Medulla oblongata (tissue), 1 donor: ENCODE data around the gene ZNF346.

ENCODE experiments used
- DNase-seq: peaks from one replicate; pipeline ENCODE4 v3.0.0-alpha.2; 2015; ENCODE audit errors: extremely low spot score

Gene ZNF346

DNA sequence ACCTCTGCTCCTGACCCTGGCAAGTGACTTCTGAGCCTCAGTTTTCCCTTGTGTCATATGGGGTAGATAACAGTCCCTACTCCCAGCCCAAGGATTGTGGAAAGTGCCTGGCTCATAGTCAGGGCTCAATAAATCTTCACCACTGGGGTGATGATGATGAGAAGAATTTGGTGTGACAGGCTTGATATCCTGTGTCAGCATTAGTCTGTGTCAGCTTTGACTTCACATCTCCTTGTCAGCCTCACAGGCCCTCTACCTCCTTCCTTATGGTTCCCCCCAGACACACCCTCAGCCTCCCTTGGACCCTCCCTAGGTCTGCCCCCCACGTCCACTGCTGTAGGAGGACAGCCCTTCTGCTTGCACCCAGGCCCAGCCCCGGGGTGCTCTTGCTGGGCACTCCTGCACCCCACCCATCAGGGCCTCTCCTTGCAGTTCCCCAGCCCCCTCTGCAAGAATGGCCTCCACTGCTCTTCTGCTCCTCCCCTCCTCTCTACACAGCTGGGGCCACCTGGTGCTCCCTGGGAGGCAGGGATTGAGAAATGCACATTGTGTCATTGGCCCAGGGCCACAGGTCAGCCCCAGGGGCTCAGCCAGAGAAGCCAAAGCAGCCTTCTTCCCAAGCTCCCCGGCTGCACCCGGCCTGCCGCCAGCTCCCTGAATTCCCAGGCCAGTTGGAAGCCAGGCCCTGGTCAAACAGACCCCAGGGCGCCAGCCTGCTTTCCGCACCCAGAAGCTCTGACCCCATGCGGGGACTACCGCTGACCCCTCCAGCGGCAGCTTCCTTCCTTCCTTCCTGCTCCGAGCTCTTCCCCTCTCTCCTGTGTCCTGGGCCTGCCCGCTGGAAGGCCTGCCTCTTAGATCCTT is 72.0 kb downstream of the ZNF346 start:
- DNase-seq, result no peak

DNA sequence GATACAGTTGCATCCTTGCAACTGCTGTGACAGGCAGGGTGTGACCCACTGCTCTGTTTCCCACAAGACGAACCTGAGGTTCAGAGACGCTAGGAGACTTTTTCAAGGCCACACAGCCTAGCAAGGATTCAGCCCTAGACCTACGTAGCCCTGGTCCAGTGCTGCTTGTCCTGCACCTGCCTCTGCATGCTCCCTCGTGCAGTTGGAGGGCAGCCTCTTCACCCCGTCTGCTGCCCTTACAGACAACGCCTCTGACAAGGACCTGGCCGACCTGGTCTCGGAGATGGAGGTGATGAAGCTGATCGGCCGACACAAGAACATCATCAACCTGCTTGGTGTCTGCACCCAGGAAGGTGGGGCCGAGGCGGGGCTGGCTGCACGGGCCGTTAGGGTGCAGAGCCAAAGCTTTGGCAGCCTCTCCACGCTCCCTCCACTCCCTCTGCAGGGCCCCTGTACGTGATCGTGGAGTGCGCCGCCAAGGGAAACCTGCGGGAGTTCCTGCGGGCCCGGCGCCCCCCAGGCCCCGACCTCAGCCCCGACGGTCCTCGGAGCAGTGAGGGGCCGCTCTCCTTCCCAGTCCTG is 72.7 kb downstream of the ZNF346 start:
- DNase-seq, result no peak

DNA sequence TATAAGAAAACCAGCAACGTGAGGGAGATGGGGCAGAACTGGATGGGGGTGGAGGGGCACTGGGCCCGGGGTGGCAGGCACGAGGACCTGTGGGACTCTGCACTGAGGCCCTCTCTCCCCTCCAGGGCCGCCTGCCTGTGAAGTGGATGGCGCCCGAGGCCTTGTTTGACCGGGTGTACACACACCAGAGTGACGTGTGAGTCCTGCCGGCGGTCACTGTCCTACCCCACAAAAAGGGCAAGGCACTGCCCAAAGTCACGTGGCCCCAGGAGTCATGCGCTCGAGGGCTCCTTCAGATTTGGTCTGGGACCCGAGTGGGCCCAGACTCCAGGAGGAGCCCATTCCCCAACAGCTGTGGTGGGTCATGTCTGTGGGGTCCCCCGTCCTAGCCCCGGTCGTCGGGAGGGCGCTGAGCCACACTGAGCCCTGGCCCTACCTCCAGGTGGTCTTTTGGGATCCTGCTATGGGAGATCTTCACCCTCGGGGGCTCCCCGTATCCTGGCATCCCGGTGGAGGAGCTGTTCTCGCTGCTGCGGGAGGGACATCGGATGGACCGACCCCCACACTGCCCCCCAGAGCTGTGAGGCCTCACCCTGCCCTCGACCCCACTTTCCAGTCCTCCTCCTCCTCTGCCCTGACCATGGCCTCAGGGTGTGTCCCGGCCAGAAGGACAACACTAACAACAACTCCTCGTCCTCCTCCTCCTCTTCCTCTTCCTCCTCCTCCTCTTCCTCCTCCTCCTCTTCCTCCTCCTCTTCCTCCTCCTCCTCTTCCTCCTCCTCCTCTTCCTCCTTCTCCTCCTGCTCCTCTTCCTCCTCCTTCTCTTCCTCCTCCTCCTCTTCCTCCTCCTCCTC is 73.9 kb downstream of the ZNF346 start:
- DNase-seq, result no peak

DNA sequence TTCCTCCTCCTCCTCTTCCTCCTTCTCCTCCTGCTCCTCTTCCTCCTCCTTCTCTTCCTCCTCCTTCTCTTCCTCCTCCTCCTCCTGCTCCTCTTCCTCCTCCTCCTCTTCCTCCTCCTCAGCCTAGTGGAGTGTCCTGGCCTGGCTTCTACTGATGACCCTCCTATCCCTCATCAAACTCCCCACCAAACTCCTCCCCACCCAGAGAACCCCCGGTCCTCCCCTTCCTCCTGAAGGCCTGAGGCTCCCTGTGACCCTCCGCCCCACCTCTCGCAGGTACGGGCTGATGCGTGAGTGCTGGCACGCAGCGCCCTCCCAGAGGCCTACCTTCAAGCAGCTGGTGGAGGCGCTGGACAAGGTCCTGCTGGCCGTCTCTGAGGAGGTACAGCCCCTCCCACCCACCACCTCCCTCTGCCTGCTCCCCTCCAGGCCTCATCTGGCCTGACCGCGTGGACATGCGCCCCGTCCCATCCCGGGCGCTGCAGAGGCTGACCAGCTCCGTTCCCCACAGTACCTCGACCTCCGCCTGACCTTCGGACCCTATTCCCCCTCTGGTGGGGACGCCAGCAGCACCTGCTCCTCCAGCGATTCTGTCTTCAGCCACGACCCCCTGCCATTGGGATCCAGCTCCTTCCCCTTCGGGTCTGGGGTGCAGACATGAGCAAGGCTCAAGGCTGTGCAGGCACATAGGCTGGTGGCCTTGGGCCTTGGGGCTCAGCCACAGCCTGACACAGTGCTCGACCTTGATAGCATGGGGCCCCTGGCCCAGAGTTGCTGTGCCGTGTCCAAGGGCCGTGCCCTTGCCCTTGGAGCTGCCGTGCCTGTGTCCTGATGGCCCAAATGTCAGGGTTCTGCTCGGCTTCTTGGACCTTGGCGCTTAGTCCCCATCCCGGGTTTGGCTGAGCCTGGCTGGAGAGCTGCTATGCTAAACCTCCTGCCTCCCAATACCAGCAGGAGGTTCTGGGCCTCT is 74.8 kb downstream of the ZNF346 start:
- no peak for DNase-seq

DNA sequence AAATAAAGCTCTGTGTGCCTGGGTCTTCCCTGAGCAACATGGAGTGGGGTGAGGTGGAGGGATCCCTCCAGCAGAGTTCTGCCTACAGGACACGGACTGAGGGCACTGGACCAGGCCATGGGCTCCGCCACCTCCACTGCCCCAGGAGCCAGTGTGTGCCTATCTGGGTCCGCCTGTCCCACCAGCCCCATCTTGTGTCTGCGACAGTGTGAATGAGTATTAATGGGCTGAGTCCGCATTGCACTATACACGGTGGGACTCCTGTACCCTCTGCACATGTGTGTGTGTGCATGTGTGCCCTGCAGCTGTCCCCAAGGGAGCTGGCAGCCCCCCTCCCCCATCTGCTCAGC is 75.6 kb downstream of the ZNF346 start:
- DNase-seq, result no peak

DNA sequence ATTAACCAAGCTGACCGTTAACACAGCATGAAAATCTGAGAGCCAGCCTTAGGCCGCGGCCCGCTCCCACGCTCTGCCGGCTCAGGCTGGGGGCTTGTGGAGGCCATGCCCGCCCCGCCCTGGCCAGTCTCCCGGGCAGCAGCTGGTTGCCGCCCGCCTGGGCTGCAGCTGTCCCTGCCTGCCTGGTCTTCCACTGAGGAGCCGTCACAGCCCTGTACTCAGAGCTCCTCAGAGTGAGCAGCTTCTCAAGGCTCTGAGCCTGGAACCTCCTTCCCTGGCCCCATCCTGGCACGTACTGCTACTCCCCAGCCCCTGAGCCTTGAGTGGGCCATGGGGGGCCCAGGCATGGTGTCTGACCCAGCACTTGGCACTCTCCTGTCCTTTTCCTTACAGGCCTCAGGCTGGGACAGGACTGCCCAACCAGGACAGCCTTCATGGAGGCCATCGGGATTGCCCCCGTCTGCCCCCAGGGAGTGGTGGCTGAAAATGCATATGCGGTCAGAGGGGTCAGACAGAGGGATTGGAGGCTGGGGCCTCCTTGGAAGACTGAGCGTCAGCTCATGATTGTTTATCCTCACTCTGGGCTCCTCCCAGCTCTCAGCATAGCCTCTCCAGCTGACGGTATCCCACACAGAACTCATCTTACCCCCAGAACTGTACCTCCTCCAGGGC is 76.1 kb downstream of the ZNF346 start:
- peak; percentile 41 for DNase-seq

DNA sequence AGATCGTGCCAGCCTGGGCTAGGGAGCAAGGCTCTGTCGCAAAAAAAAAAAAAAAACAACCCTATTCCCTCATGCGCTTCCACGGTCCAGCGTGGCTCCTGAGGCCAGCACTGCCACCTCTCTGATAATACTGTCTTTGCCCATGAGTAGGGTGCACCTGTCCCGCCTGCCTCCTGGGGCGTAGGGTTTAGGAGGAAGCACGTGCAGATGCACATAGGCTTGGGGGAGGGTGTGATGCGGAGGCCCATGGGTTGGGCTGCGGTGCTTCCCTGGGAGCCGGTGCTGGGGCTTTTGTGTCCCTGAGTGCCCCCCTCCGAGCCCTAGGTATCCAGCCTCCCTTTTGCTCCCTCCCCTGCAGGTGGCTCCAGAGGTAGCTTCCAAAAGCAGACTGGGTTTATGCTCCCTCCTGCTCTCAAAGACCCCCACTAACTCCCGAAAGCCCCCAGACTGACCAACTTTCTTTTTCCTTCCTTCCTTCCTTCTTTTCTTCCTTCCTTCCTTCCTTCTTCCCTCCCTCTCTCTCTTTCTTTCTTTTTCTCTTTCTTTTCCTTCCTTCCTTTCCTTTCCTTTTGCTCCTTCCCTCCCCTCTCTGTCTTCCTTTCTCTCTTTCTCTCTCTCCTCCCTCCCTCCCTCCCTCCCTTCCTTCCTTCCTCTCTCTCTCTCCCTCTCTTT is 77.1 kb downstream of the ZNF346 start:
- no peak for DNase-seq

DNA sequence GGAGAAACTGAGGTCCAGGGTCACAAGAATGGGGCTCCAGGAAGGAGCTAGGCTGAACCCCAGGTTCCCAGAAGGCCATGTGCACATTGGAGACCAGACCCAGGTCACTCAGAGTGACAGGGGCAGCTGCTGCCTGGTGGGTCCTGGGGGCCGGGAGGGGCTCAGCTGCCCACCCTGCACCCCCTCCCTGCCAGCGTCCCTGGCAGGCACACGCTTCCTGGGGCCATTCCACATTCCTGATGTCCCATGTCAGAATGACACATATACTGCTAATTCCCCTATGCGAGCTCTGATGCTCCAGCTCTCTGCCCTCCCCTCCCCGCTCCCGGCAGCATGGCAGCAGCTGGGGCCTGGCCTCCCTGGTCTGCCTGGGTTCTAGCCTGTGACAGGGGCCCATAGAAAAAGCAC is 78.2 kb downstream of the ZNF346 start:
- DNase-seq, result no peak

DNA sequence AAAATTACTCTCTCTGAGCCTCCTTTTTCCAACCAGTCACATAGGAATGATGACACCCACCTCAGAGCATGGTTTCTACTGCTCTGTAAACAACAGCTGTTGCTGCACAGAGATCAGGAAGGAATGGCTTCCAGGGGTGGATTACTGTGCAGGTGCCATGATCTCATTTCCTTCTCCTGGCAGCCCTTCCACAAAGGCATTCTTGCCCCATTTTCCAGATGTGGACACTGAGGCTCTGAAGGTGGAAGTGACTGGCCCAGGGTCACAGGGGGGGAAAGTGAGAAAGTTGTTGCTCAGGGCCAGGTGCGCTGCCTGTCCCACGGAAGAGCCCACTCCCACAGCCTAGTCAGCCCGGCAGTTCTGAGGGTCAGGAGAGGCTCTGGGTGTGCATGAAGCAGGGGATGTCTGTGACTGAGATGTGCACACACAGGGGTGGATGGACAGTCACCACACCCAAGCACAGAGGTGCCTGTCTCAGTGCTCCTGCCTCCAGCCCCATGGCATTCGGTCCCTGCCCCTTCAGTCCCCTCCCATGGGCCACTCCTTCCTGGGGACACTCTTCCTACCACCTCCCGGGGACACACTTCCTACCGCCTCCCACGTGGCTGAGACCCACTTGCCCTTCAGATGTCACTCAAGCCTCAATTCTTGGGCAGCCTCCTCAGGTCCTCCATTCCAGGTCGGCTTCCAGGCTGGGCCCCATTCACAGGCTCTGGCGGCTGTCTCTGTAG is 81.2 kb downstream of the ZNF346 start:
- no peak for DNase-seq

DNA sequence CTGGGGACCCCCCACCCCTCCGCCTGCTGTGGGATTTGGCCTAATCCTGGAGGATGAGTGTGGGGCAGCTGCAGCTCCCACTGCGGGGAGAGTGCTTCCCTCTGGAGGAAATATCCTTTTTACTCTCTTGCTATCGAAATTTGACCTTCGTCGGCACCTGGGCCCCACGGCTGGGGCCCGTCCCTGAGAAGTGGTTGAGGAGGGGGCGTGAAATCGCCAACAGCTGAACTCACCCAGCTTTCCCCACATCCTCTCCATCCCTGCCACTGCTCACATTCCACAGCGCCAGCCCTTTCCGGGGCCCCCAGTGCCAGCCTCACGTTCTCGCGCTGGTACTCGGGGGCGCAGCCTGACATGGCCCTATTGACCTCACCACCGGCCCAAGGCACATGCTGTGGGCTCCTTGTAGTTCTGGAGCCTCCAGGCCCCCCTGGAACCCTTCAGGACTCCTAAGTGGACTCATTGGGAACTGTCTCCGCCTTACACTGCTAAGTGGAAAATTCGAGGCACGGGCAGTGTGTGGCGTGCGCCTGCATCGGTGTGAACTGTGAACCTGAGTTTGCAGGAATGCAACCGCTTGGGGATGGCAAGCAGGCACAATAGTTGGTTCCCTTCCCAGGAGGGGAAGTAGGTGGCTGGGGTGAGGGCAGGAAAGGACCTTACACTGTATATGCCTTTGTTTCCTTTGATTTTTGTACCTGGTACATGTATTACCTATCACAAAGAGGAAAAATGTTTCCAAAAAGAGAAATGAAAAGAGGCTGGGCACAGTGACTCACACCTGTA is 83.4 kb downstream of the ZNF346 start:
- no peak for DNase-seq

DNA sequence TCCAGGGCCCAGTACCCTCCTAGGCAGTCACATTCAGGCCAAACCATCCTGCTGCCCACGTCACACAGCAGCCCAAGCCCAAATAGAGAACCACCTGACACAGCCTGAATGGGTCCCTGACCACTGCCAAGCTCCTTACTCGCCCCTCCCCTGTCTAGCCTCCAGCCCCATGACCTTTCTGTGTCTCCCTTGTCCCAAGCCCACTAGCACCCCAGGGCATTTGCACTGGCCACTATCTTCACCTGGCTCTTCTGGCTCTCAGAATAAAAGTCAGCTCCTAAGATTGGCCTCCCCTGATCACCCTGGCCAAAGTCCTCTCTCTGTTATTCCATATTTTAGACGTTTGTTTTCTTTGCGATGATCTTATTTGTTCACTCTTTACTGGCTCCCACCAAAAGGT is 84.7 kb downstream of the ZNF346 start:
- no peak for DNase-seq

DNA sequence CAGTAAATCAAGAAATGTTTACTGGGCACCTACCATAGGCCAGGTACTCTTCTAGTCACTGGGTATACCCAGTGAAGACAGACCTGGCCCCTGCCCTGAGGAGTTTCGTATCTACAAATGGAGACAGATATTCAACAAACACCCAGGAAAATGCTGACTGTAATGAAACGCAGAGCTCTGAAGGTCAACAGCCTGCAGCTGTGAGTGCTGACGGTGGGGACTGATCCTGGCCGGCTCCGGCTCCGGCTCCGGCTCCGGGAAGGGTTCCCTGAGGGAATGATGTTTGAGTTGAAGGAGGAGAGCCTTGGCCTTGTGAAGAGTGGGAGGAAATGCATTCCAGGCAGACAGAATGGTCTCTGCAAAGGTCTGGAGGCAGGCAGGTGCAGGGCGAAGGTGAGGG is 87.3 kb downstream of the ZNF346 start:
- DNase-seq, result no peak

DNA sequence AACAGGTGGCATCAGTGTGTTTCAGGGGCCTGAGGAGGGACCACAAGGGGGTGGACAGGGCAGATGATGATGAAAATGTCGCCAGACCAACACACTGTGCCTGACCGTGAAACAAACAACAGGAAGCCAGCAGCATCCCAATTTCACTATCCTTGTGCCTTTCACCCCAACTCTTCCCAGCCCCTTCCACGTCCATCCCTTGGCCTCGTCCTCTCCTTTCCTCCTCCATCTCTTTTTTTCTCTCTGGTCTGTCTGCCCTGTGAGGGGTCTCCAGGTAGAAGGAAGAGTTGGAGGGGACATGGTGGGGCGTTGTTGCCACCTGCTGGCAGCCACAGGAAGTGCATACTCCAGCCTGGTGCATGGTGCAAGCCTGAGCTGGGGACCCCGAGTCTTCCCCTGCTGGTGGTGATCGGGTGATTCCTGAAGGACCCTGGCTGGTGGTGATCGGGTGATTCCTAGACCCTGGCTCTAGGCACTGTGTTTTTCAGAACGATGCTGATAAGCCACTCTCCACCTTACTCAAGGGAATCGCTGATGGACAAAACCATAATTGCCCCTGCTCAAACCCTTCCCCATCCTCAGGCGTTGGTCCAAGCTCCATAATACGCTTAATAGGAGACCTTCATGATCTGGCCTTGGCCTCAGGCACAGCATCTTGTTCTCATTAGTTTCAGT is 89.4 kb downstream of the ZNF346 start:
- DNase-seq, result peak; percentile 41

DNA sequence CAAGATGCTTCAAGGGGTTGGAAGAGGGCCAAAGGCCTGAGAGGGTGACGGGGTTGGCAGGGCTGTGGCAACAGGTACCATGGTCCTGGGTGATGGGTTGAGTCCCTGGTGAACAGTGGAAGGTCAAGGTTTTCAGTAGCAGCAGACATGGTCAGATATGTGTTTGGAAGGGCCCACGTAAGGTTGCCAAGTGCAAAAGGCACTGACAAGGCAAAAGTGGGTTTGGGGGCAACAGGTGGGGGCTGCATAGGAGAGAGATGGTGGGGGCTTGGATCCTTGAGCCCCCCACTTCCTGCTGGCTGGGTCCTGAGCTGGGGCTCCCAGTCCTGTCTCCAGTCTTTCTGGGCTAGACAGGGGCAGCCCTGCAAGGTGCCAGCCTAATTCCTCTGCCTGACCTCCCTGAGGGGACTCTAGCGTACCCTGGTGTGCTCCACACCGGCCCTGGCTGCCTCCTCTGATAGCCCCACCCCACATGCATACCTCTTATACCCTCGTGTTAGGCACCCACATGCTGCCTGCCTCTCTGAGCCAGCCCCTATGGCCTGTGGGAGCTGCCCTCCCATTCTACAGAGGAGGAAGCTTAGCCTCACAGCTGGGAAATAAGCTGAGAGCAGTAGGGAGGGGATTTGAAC is 90.2 kb downstream of the ZNF346 start:
- no peak for DNase-seq

DNA sequence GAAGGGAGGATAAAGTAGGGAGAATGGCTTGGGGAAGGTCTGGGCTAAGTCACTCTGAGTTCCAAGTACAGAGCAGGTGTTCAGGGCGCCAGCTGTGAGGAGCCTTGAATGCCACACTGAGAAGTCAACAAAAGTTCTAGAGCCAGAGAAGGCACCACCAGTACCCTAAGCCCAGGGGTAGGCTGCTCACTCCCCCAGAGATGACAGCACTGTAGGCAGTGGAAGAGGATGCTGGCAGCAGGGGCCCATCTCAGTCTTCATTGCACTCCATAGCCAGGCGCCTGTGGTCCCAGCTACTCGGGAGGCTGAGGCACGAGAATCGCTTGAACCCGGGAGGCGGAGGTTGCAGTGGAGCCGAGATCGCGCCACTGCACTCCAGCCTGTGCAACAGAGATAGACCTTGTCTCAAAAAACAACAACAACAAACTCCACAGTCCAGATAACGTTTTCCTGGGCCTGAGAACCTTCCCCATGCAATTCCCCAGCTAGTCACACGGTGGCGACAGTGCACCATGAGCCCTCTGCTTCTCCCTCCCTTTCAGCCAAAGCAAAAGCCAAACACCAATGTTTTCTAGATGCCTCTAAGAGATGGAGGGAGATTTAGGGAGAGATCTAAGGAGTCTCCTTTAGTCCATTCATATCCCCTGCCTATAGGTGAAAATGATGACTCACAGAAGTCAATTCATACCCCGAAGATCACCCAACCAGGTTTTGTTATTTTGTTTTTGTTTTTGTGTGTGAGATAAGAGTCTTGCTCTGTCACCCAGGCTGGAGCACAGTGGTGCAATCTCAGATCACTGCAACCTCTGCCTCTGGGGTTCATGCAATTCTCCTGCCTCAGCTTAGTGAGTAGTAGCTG is 91.3 kb downstream of the ZNF346 start:
- peak; percentile 90 for DNase-seq

DNA sequence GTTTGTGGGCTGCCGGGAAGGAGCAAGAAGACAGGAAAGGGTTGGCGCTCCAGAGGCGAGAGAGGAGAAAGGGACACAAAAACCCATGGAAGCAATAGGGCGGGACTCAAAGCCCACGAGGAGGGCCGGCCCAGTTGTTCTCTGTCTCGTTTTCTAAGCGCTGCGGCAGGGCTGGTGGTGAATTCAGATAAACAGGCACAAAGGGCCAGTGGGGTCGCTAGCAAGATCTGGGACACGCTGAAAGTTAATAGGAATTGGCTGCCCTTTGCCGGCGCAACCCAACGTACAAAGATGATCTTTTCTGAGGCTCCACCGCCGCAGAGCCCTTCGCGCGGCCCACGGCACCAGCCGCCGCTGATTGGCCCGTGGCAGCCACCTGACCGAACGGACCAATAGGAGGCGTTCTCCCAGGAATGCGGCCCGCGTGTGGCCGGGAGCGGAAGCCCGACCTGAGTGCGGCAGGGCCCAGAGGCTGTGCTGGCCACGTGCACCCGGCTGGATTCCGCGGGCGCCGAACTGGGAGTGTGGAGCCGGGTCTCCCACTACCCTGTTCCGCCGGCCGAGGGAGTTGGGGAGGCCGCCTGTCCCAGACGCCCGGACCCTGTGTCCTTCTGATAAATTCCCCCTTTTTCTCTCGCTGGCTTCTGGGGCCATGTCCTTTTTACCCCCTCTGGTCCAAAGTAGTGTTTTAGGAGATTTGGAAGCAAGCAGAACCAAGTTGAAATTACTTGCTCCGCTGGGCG is 94.3 kb downstream of the ZNF346 start:
- peak; percentile 91 for DNase-seq
